PFSK-1 (cell line): Measurements from ENCODE around the gene AKAP13.

Experiments
- POLR2AphosphoS5 ChIP-seq: IDR thresholded peaks from 2 replicates; pipeline ENCODE4 v1.6.1; 2012; ENCODE audit warnings: low read depth, mild to moderate bottlenecking, control low read depth, low read length, moderate library complexity
- SIN3A ChIP-seq: IDR thresholded peaks from 2 replicates; pipeline ENCODE4 v1.6.1; 2012; ENCODE audit warnings: mild to moderate bottlenecking, low read length, moderate library complexity, borderline replicate concordance; ENCODE audit not compliant: insufficient read depth
- TAF1 ChIP-seq: IDR thresholded peaks from 2 replicates; pipeline ENCODE4 v1.6.1; 2012; ENCODE audit warnings: low read length, control low read depth, borderline replicate concordance; ENCODE audit not compliant: insufficient read depth
- TF ChIP-seq, protein P1 (sequence below), 2 experiments: IDR thresholded peaks; 2 replicates each; pipeline versions ENCODE4 v1.6.1 to v1.8.0; 2011 to 2012; ENCODE audit warnings: low read depth in 2 of 2, low read length in 2 of 2, control low read depth in 1 of 2, inconsistent platforms in 1 of 2, mild to moderate bottlenecking in 1 of 2, moderate library complexity in 1 of 2; ENCODE audit not compliant: insufficient read depth in 1 of 2

DNA sequence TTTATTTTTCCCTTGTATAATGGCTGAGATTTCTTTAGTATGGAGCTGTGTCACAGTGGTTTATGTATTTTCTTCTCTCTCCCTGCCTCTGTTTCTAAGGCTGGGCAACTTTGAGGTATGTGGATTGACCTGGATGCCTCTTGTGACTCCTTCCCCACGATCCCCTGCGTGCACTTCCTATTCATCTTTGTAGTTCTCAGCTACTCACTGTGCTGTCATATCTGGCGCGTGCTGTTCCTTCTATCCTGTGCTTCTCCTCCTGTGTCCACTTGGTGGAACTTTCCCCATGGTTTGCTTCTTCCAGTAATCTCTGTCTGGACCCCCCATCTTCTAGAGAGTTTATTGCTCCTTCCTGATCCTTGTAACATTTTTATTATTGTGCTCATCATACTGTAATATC lies 97.3 kb downstream of the AKAP13 start:
- TF ChIP-seq TAF1: no peak
- no peak for TF ChIP-seq SIN3A
- TF ChIP-seq POLR2AphosphoS5: no peak
- TF ChIP-seq, protein P1, sequence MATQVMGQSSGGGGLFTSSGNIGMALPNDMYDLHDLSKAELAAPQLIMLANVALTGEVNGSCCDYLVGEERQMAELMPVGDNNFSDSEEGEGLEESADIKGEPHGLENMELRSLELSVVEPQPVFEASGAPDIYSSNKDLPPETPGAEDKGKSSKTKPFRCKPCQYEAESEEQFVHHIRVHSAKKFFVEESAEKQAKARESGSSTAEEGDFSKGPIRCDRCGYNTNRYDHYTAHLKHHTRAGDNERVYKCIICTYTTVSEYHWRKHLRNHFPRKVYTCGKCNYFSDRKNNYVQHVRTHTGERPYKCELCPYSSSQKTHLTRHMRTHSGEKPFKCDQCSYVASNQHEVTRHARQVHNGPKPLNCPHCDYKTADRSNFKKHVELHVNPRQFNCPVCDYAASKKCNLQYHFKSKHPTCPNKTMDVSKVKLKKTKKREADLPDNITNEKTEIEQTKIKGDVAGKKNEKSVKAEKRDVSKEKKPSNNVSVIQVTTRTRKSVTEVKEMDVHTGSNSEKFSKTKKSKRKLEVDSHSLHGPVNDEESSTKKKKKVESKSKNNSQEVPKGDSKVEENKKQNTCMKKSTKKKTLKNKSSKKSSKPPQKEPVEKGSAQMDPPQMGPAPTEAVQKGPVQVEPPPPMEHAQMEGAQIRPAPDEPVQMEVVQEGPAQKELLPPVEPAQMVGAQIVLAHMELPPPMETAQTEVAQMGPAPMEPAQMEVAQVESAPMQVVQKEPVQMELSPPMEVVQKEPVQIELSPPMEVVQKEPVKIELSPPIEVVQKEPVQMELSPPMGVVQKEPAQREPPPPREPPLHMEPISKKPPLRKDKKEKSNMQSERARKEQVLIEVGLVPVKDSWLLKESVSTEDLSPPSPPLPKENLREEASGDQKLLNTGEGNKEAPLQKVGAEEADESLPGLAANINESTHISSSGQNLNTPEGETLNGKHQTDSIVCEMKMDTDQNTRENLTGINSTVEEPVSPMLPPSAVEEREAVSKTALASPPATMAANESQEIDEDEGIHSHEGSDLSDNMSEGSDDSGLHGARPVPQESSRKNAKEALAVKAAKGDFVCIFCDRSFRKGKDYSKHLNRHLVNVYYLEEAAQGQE (IDR thresholded peaks at IDR 0.05; ENCODE audit: insufficient read depth in 1 of 2, low read depth in 2 of 2, low read length in 2 of 2): no peak
